Fibroblast of villous mesenchyme (primary cell): ENCODE measurements around the gene RAVER1. TPM values are rescaled to one million over a fixed set of nuclear protein-coding genes. Genes with fewer than 3 reads are reported as not detected.
A peak's percentile ranks its signal among the peaks of the same experiment; 100 is the strongest.

Experiments
- DNase-seq: peaks from one replicate; pipeline ENCODE4 v3.0.0-alpha.2; 2010; ENCODE audit warnings: low read depth
- H3K4me3 ChIP-seq: 2 replicates; pipeline ENCODE4 v1.5.1; 2011; ENCODE audit warnings: low read depth, mild to moderate bottlenecking, low read length
- total RNA-seq: library from RNA; depleted of rRNA; stranded (reverse); fragments of >200 nt; gene quantifications from 2 replicates; pipeline ENCODE4 v1.2.3, GENCODE V29; 2012
- TF ChIP-seq, protein P1 (sequence below): IDR thresholded peaks from 2 replicates; pipeline ENCODE4 v1.5.1; 2012; ENCODE audit warnings: low read depth, mild to moderate bottlenecking, low read length; ENCODE audit not compliant: insufficient read depth

RAVER1 gene
- total RNA-seq, 1 donor, result 10.4 TPM

- DNase-seq, result no peak
- TF ChIP-seq, protein P1, sequence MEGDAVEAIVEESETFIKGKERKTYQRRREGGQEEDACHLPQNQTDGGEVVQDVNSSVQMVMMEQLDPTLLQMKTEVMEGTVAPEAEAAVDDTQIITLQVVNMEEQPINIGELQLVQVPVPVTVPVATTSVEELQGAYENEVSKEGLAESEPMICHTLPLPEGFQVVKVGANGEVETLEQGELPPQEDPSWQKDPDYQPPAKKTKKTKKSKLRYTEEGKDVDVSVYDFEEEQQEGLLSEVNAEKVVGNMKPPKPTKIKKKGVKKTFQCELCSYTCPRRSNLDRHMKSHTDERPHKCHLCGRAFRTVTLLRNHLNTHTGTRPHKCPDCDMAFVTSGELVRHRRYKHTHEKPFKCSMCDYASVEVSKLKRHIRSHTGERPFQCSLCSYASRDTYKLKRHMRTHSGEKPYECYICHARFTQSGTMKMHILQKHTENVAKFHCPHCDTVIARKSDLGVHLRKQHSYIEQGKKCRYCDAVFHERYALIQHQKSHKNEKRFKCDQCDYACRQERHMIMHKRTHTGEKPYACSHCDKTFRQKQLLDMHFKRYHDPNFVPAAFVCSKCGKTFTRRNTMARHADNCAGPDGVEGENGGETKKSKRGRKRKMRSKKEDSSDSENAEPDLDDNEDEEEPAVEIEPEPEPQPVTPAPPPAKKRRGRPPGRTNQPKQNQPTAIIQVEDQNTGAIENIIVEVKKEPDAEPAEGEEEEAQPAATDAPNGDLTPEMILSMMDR, result no peak
- H3K4me3 ChIP-seq, result no peak overlapping the region
Measured at GRCh38 chr19:10277795-10278589, 55.3 kb downstream of the RAVER1 start.

DNA sequence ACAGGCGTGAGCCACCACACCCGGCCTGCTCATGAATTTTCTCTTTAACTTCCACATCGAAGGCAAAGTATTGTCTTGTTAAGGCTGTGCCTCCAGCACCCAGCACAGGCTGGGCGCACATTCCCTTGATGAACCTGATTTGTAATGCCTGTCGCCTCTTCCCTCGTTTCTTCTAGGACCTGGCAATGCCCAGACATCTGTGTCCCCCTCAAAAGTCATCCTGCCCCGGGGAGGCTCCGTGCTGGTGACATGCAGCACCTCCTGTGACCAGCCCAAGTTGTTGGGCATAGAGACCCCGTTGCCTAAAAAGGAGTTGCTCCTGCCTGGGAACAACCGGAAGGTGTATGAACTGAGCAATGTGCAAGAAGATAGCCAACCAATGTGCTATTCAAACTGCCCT, 58.7 kb downstream of the RAVER1 start:
- no peak for DNase-seq
- no peak overlapping the region for H3K4me3 ChIP-seq
- TF ChIP-seq, protein P1, result no peak

DNA sequence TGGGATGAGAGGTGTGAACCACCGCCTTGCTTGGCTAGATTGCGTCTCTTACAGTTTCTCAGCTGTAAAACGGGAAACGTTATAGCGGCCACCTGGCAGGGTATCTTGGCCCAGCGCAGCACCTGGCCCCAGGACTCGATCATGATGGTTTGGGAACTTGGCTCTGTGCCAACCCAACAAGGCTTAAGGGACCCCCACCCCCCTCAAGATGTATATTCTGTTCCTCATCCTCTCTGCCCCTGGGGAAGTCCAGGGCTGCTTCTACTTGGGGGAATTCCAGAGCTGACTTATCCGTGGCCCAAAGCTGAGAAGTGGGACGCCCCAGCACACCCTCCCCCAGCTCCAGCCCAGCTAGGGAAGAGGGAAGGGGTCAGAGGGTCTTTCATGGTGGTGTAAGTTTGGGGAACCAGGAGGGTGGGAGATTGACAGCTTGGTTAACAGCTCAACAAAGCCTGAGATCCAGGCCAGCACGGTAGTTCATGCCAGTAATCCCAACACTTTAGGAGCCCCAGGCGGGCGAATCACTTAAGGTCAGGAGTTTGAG, 61.7 kb downstream of the RAVER1 start:
- DNase-seq, result no peak
- TF ChIP-seq, protein P1, result no peak
- H3K4me3 ChIP-seq, result peak overlapping the region; percentile 51

- TF ChIP-seq, protein P1, result no peak
- DNase-seq, result peak; percentile 75
- H3K4me3 ChIP-seq, result peak within 1 kb of the TSS; percentile 51
Measured at GRCh38 chr19:10270616-10271394, 62.5 kb downstream of the RAVER1 start, which contains the start of gene ICAM1. Gene ICAM1 (plus strand): TSS chr19:10271120. CDS start chr19:10271160, 40 bp downstream.

- peak; percentile 25 for DNase-seq
- H3K4me3 ChIP-seq, result peak overlapping the region; percentile 51
- TF ChIP-seq, protein P1, result no peak
Measured at GRCh38 chr19:10270180-10270615, 63.1 kb downstream of the RAVER1 start.

- H3K4me3 ChIP-seq, result peak overlapping the region; percentile 51
- TF ChIP-seq, protein P1, result peak; percentile 92
- peak; percentile 73 for DNase-seq
Measured at GRCh38 chr19:10269333-10270179, 63.8 kb downstream of the RAVER1 start.
